ENCODE data around the gene OR10A7.

OR10A7 gene

DNA sequence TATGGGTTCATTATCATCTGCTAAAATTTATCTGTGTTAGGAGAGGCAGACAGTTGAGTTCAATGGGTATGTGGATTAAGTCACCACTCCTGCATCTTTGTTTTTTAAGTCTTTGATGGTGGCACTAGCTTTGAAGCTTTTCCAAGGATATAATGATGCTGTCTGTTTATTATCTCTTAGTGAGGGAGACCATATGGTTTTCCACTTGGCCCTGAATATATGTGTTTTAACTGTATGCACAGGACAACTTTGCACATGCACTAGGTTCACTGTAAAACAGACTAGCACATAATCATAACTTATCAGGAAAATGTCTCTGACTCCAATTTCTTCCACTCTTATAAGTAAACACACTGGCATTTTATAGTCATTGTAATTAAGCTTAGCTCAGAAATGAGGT, 32.5 kb downstream of the OR10A7 start:
- no peak for DNase-seq (ENCODE audit: extremely low spot score)
- CTCF ChIA-PET: no interaction called here
- POLR2A ChIA-PET: no interaction called here
- TF ChIP-seq FOXM1 (IDR thresholded peaks at IDR 0.05; ENCODE audit: borderline replicate concordance): no peak
- no peak for TF ChIP-seq L3MBTL2 (conservative IDR thresholded peaks at IDR 0.05)
- TF ChIP-seq, protein P1, sequence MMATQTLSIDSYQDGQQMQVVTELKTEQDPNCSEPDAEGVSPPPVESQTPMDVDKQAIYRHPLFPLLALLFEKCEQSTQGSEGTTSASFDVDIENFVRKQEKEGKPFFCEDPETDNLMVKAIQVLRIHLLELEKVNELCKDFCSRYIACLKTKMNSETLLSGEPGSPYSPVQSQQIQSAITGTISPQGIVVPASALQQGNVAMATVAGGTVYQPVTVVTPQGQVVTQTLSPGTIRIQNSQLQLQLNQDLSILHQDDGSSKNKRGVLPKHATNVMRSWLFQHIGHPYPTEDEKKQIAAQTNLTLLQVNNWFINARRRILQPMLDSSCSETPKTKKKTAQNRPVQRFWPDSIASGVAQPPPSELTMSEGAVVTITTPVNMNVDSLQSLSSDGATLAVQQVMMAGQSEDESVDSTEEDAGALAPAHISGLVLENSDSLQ (IDR thresholded peaks at IDR 0.05): no peak
- no peak for TF ChIP-seq CTBP1 (IDR thresholded peaks at IDR 0.05; ENCODE audit: borderline replicate concordance)
- no peak for TF ChIP-seq FOXA1 (IDR thresholded peaks at IDR 0.05)
- TF ChIP-seq NFRKB (IDR thresholded peaks at IDR 0.05): no peak

DNA sequence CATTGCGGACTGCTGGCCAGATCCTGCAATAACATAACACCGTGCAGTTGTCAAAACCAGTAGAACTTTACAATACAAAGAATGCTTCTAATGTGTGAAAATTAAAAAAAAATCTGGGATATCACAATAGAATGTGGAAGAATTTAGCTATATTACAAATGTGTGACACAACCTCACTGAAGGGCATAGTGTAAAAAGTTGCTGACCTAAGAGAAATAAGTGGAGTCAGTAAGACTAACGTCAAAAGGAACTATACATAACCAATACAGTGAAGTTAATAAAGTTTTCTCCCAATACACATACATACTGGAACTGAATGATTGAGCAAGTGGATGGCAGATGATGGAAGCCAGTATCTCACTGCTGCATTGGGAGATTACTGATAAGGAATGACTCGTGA, 36.0 kb downstream of the OR10A7 start:
- CTCF ChIA-PET: no interaction called here
- DNase-seq (ENCODE audit: extremely low spot score): no peak
- POLR2A ChIA-PET: no interaction called here
- no peak for TF ChIP-seq ZNF384 (IDR thresholded peaks at IDR 0.05)
- no peak for TF ChIP-seq HDGF (IDR thresholded peaks at IDR 0.05; ENCODE audit: borderline replicate concordance)

DNA sequence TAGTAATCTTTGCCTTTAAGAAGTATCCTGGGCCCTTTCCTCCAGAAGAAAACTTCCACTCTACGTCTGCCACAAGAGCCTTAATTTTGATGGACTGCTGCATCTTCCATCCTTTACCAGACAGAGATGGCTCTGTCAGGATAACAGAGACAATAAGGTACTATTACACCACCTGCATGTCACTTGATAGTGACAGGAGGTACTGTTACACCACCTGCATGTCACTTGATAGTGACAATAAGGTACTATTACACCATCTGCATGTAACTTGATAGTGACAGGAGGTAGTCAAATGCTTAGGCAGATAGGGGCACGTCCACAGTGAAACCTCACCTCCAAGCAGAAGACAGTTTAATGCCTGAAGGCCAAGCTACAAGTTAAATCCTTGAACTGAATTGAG, 37.5 kb downstream of the OR10A7 start:
- DNase-seq (ENCODE audit: extremely low spot score): no peak
- CTCF ChIA-PET: no interaction called here
- TF ChIP-seq HDGF (IDR thresholded peaks at IDR 0.05; ENCODE audit: borderline replicate concordance) (no peak), ELF4 (IDR thresholded peaks at IDR 0.05) (no peak), BHLHE40 (IDR thresholded peaks at IDR 0.05; ENCODE audit: borderline replicate concordance) (no peak), L3MBTL2 (conservative IDR thresholded peaks at IDR 0.05) (no peak), FOXK2 (IDR thresholded peaks at IDR 0.05) (no peak), FOXM1 (IDR thresholded peaks at IDR 0.05; ENCODE audit: borderline replicate concordance) (no peak), SUZ12 (IDR thresholded peaks at IDR 0.05) (no peak), CTBP1 (IDR thresholded peaks at IDR 0.05; ENCODE audit: borderline replicate concordance) (no peak), NFRKB (IDR thresholded peaks at IDR 0.05) (no peak), TARDBP (IDR thresholded peaks at IDR 0.05) (no peak), ARNT (IDR thresholded peaks at IDR 0.05) (no peak)
- TF ChIP-seq, protein P1 (IDR thresholded peaks at IDR 0.05): no peak
- POLR2A ChIA-PET: no interaction called here

Measured in HEK293T (cell line).